Activated effector memory CD4-positive, alpha-beta T cell treated with anti-CD3 and anti-CD28 coated beads, Interleukin-2, amount 50 U/mL, for 16 hours (primary cell): ENCODE measurements around the gene BIRC3.

Source experiments
- DNase-seq: peaks from one replicate; pipeline ENCODE4 v3.0.0-alpha.2; 2020

The BIRC3 gene

DNA sequence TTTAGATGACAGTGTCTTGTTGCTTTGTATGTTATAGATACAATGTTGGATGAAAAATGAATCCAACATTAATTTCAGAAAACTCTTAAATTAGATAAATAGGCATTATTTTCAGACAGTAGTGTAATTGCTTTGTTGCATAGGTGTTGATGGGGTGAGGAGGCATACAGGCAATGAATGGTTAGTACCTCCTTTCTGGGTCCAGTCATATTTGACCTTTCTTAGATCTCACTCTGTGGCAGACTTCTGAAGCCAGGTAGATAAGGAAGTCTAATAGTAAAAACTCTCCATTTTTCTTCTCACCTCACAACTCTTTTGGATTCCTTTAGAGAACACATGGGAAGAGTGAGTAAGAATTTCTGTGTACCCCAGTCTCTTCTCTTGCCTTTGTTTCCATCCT, 61.5 kb downstream of the BIRC3 start:
- no peak for DNase-seq

DNA sequence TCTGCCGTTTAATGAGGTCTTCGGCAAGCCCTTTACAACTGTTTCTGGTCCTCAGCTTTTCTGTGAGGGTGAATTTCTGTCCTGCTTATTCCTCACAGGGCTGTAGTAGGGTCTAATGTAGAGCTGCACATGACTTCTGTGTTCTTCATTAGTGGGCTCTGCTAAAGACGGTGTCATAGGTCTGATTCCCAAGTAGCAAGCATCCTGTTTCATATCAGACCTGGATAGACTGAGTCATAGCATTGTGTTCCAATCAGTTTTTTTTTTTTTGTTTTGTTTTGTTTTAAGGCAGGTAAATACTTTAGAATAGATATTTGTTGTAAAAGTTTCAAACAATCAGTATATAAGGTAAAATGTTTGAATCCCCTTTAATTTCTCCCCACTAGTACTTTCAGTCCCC, 65.1 kb downstream of the BIRC3 start:
- no peak for DNase-seq

DNA sequence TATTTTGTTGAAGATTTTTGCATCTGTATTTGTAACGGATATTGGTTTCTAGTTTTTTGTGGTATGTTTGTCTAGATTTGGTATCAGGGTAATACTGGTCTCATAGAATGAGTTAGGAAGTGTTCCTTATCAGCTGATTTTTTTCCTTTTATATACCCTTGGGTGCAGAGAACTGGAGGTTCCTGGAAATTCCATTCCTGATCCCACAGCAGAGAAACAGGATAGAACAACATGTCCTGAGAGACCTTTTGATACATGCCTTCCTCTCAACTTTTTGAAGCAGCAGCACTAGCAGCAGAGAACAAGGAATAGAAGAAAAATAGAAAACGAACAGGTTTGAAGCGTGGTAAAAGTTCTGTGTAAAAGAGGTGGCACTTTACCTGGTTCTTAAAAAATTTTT, 66.6 kb downstream of the BIRC3 start:
- no peak for DNase-seq

DNA sequence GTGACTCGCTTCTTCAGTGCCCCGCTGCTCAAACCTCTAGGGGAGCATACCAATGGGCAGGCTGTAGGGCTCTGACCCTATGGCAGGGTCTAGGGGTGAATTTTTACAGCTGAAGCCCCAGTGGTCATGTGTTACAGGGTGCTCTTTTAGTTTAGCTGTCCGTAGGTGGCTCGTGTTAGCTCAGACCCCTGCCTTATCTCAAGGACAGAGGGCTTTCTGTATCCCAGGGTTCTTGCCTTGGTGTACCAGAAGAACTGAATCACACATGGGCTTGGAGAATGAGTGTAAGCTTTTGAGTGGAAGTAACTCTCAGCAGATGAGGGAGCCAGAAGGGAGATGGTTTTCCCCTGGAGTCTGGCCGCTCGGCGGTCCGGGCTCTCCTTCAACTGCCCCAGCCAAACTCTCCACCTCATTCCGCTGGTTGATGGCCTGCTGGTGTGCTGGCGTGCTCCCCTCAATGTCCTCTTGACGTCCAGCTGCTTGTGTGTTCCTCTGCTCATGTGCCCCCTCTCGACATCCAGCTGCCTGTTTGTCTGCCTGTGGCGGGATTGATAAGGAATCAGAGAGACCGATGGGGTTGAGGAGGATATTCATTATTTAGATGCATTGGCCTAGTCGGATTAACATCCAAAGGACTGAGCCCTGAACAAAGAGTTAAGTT, 67.3 kb downstream of the BIRC3 start:
- no peak for DNase-seq

DNA sequence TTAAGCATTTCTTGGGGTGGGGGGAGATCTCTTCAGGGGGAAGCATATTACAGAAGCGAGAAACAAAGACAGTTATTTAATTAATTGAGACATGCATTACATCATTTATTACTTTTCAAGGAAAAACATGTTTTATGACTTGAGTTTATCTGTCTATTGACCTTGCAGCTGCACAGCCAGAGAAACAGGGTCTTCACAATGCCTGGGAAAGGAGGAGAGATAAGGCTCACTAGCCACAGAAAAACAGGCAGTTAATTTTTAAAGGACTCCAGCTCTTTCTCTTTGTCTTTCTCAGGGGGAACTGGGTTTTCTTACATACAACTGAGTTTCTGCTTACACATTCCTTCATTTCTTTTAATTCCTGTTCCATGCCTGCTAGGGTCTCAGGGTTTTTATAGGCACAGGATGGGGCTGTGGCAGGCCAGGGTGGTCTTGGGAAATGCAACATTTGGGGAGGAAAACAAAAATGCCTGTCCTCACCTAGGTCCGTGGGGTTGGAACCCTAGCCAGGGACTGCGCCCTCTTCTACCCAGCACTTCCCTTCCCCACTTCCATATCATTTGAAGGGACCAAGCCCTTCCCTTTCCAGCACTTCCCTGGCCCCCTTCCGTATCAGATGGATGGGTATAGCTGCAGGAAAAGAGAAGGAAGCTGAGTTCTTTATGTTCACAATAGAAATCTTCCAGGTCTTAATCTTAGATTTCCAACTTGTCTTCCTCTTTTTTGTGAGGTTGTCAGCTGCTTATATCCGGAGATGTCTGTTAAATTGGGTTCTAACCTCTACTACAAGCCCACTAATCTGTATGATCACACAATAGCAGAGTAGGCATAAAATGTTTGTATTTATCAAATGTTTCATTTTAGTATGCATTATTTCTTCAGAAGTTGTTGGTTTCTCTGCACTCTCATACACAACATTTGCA, 68.1 kb downstream of the BIRC3 start:
- DNase-seq: no peak

DNA sequence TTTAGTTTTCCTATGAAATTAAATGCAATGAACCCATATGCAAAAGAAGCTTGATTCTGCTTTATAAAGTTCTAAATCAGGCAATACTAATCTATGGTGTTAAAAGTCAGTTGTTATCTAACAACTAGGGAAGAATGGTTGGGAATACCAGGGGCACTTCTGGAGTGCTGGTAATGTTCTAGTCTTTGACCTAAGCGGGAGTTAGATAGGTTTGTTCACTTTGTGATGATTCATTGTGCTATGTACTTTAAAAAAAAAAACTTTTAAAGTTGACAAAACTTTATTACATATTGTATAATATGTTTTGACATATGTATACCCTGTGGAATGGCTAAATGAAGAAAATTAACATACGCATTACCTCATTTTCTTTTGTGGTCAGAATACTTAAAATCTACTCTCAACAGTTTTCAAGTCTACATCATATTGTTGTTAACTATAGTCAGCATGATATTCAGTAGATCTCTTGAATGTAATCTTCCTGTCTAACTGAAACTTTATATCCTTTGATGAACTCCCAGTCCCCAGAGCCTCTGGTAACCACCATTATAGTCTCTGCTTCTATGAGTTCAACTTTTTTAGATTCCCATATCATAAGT, 69.0 kb downstream of the BIRC3 start:
- DNase-seq: no peak

DNA sequence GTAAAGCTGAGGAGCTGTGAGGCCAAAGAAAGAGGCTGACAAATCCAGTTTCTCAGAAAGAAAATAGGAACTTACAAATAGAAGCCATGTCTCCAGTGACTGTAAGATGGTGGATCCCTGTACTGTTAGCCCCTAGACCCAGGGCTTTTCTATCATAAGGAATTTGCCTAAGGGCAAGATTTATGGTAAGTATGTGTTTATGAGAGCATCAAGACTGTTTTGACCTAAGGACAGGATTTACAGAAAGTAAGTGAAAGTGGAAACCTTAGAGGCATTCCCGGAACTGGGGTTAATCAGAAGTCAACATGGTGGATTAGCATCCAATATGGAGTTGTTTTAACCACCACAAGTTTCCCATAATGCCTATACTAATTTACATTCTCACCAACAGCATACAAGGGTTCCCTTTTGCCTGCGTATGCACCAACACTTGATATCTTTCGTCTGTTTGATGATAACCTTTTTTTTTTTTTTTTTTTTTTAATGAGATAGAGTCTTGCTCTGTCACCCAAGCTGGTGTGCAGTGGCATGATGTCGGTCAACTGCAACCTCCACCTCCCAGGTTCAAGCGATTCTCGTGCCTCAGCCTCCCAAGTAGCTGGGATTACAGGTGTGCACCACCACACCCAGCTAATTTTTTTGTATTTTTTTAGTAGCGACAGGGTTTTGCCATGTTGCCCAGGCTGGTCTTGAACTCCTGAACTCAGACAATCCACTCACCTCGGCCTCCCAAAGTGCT, 69.9 kb downstream of the BIRC3 start:
- no peak for DNase-seq
